ENCODE data around the gene C16orf86. TPM values are rescaled to one million over a fixed set of nuclear protein-coding genes. Genes with fewer than 3 reads are reported as not detected.

The C16orf86 gene
- total RNA-seq, 2 donors from 2014 or later = 1.5 to 1.8 TPM

DNA sequence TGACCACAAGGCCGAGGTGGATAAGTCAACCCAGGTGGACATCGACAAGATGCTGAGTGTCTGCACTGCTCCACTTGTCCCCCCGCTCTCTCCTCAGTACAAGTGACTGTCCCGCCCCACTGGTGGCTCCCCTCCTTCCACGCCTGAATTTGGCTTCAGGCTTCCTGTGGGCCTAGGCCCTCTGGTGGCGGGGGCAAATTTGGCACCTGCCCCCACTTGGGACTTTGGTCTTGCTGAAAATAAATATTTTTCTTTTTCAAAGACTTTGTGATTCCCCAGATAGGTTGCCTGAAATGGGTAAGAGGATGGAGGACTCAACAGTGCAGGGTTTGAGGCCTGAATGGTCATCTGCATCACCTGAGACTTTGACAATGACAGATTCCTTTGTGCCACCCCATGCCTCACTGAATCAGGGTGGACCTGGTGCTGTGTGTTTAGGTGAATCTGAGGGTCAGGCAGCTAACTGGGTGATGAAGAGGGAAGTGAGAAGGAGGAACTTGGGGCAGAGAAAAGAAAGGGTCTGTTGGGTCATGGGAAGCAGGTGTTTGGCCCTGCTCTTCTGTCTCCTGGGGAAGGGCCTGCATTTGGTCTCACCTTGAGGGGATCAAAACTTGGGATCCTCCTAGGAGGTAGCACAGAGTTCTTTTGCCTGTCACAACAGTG lies 2.0 kb downstream of the C16orf86 start:
- no peaks in the 10 kb centered on the region for H3K9me3 Mint-ChIP-seq
- peaks cover 14% of the 10 kb centered on the region for H3K4me1 Mint-ChIP-seq
- no peak overlapping the region for H3K27ac Mint-ChIP-seq
- H3K4me3 Mint-ChIP-seq = no peak overlapping the region
- no peaks in the 10 kb centered on the region for H3K36me3 Mint-ChIP-seq (ENCODE audit: low read depth)
- no peak for ATAC-seq (replicated peaks)
- no peaks in the 10 kb centered on the region for H3K27me3 Mint-ChIP-seq

DNA sequence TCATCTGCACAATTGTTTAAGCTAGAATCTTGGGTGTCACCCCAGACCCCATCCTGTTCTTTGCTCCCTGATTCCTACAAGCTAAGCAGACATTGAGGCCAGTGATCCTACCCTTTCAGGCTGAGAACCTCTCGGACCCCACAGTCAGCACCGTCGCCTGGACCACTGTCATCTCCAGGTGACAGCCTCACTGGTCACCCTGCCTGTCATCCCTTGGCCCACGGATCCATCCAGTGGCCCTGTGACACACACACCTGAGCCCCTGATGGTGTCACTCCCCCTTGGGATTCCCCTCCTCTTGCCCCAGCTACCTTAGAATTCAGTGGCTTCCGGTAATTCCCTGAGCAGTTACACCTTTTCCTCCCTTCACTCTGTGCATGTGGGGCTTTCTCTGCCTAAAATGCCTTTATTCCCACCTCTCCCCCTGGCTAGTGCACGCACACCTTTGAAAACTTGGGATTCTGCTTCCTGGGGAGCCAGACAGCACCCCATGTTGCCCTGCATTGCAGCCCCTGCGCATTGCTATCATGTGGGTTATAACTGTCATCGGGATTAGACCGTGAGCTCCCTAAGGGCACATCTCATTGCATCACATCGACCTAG lies 3.0 kb downstream of the C16orf86 start:
- H3K4me3 Mint-ChIP-seq = no peak overlapping the region
- H3K9me3 Mint-ChIP-seq = no peaks in the 10 kb centered on the region
- no peaks in the 10 kb centered on the region for H3K27me3 Mint-ChIP-seq
- ATAC-seq (replicated peaks) = no peak
- no peak overlapping the region for H3K27ac Mint-ChIP-seq
- peaks cover 10% of the 10 kb centered on the region for H3K4me1 Mint-ChIP-seq
- no peaks in the 10 kb centered on the region for H3K36me3 Mint-ChIP-seq (ENCODE audit: low read depth)

DNA sequence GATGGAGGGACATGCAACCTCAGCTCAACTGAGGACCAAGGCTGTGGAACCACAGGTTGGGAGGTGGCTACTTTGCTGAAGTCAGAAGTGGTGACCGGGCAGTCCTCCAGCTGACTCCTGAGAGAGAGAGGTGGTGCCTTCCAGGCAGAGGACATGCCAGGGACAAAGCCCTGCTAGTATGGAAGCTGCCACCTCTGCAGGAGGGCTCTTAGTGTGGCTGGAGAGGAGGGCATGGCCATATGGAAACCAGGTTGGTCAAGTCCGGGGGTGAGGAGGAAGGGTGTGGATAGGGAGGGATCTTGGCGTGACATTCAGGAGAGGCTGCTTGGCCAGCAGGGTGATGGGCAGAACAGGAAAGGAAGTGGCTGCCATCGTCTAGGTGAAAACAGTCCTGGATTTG lies 5.7 kb downstream of the C16orf86 start:
- ATAC-seq (replicated peaks) = no peak
- Mint-ChIP-seq H3K27me3 (no peaks in the 10 kb centered on the region), H3K36me3 (ENCODE audit: low read depth) (no peaks in the 10 kb centered on the region), H3K4me1 (peaks cover 5% of the 10 kb centered on the region), H3K27ac (no peak overlapping the region), H3K4me3 (no peak overlapping the region), H3K9me3 (no peaks in the 10 kb centered on the region)

DNA sequence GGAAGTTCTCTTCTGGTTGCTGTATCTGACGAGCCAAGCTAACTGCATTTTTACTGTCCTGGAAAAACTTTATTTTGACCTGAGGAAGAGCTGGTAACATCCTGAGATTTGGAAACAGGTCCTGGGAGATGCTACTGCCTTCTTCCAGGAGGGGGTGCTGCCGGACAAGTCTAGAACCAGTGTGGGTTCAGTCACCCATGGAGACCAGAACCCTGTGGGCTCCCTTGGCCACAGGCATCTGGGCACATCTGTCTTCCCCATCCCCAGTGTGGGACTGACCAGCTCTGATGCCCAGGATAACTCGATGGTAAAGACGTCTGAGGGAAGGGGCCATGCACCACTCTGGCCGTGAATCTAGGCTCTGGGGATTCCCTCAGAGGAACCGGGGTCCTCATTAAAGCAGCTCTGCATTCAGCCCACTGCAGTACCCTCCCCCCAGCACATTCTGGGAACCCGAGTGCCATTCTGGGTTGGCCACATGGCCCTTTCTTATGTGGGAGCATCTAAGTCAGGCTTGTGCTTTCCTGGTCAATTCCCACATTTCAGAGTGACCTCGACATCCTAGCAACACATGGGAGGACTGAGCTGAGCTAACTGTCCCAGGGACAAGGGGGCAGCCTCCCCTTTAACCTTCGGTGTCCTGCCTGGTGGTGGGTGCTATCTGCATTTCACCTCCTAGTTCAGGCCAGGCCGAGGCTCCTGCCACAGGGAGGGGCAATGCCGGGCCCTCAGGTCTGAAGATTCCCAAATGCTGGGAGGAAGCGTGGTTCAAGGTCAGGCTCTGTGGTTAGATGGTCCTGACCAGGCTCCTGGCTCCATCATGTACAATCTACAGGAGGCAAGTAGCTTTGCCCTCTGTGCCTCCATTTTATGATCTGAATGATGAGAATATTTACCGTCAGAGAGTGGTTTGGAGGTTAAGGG lies 6.4 kb downstream of the C16orf86 start:
- Mint-ChIP-seq H3K4me3 (no peak overlapping the region), H3K27ac (peak overlapping the region; percentile 75), H3K9me3 (no peaks in the 10 kb centered on the region), H3K27me3 (no peaks in the 10 kb centered on the region), H3K4me1 (peaks cover 5% of the 10 kb centered on the region), H3K36me3 (ENCODE audit: low read depth) (no peaks in the 10 kb centered on the region)
- ATAC-seq (replicated peaks) = peak; percentile 53

DNA sequence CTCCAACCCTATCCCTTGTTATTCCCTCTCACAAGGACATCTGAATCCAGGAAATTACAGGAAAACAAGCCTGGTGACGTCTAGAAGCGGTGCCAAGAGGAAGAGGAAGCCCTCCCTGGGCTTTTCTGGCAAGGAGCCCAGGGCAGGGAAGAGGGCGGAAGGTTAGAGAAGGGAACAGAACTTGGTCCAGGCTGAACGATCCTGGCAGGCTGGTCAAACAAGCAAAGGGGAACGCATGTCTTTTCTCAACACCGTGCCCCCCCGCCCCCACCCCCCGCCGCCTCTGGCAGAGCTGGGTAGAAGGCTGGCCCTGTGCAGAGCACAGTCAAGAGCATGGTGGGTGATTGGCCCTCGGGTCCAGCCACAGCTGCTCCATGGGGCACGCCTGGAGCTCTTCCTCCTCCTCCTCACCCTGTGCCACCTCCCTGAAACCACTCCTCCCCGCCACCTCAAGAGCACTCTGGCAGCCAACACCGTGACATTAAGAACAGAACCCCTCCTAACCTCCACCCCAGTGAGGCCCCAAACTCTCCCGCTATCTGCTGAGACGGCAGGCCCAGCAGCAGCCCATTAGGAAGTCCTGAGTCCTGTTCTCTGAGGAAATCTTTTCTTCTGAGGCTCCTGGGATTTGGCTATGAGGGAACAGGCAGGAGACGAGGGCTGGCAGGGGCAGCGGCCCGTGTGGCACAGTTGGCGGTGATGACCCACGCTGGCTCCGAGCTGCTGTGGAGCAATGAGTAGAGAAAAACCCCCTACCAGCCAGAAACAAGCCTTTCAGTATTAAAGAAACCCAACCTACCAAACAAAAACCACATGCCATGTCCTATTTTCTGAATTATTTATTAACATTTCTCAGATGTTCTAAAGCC lies 7.3 kb downstream of the C16orf86 start:
- H3K27ac Mint-ChIP-seq = peak overlapping the region; percentile 75
- peaks cover 5% of the 10 kb centered on the region for H3K4me1 Mint-ChIP-seq
- H3K4me3 Mint-ChIP-seq = no peak overlapping the region
- no peak for ATAC-seq (replicated peaks)
- H3K9me3 Mint-ChIP-seq = no peaks in the 10 kb centered on the region
- no peaks in the 10 kb centered on the region for H3K36me3 Mint-ChIP-seq (ENCODE audit: low read depth)
- no peaks in the 10 kb centered on the region for H3K27me3 Mint-ChIP-seq

DNA sequence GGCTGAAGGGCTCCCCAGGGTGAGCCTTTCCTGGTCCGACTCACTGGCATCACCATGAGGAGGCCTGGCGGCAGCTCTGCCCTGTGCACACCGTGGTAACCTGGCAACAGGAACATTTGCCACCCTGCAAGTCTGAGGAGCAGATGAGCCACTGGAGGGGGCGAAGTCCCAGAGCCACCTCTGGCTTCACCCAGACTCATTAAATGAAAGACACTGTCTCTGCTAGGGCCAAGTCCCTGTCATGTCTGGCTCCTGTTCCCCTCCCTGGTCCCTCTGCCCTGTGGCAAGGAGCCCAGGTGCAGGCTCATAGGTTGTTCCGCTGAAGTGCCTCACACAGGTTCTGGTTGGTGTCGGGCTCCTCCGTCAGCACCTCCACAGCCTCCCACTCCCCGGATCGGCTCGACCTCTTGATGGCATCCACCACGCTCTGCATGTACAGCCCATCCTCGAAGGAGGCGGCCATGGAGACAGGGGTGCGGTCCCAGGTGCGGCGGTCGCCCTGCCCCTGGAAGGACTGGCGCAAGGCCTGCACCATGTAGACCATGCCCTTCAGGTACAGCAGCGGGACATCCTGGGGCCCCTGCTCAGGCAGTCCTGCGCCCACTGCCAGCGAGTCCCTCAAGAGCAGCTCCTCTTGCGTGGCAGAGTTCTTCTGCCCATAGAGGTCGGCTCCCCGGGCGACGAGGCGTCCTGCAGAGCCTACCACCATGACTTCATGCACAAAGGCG lies 8.4 kb downstream of the C16orf86 start:
- H3K4me1 Mint-ChIP-seq = peaks cover under 1% of the 10 kb centered on the region

DNA sequence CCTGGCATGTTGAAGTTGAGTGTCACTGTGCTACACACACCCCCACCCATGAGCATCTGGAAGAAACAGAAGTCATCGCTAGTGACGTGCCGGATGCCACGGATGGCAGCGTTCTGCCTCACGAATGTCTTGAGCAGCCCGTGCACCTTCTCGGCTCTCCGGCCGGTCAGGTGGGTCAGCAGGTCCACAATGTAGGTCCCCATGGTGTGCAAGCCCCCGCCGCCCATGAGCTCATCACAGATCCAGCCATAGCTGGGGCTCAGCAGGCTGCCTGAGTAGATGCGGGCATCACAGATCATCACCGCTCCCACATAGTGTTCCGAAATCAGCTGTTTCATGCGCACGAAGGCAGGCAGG lies 8.9 kb downstream of the C16orf86 start:
- H3K4me3 Mint-ChIP-seq = no peak overlapping the region
- H3K27ac Mint-ChIP-seq = no peak overlapping the region
- no peaks in the 10 kb centered on the region for H3K27me3 Mint-ChIP-seq
- H3K9me3 Mint-ChIP-seq = no peaks in the 10 kb centered on the region
- H3K36me3 Mint-ChIP-seq (ENCODE audit: low read depth) = no peaks in the 10 kb centered on the region
- ATAC-seq (replicated peaks) = no peak
- H3K4me1 Mint-ChIP-seq = no peaks in the 10 kb centered on the region

More for the DNA sequence above, 8.4 kb downstream of the C16orf86 start:
- H3K36me3 Mint-ChIP-seq (ENCODE audit: low read depth) = no peaks in the 10 kb centered on the region
- peak overlapping the region; percentile 75 for H3K27ac Mint-ChIP-seq
- no peaks in the 10 kb centered on the region for H3K9me3 Mint-ChIP-seq
- no peak for ATAC-seq (replicated peaks)
- H3K27me3 Mint-ChIP-seq = no peaks in the 10 kb centered on the region
- H3K4me3 Mint-ChIP-seq = no peak overlapping the region

DNA sequence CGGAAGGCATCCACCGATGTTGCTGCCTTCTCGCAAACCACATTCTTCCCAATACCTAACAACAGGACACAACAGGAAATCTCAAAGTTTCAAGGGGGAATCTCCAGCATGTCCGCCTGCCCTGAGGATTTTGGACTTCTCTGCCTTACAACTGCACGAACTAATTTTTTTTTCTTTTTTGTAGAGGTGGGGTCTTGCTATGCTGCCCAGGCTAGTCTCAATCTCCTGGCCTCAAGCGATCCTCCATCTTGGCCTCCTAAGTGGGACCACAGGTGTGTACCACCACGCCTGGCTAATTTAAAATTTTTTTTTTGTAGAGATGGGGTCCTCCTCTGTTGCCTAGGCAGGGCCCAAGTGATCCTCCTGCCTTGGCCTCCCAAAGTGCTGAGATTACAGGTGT lies 9.4 kb downstream of the C16orf86 start:
- Mint-ChIP-seq H3K9me3 (no peaks in the 10 kb centered on the region), H3K4me1 (no peaks in the 10 kb centered on the region), H3K27ac (no peak overlapping the region), H3K4me3 (no peak overlapping the region), H3K36me3 (ENCODE audit: low read depth) (no peaks in the 10 kb centered on the region), H3K27me3 (no peaks in the 10 kb centered on the region)
- no peak for ATAC-seq (replicated peaks)

DNA sequence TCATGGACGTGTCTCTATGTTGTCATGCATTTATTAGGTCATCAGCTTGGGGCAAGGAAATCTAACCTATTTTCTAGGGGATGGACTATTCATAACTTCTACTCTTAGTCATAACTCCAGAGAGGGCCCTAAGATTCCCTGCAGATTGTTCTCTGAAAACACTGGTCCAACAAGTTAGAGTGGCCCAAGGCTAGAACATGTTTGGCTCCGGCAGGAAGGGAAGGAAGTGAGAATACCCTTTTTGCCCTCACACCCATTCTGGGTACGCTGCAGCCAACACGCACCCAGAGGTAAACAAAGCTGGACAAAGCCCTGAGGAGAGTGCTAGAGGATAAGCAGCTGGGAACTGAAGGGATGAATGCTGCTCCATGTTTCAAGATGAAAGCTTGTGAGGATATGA lies 9.9 kb downstream of the C16orf86 start:
- ATAC-seq (replicated peaks) = no peak
- no peak overlapping the region for H3K27ac Mint-ChIP-seq
- no peaks in the 10 kb centered on the region for H3K9me3 Mint-ChIP-seq
- no peaks in the 10 kb centered on the region for H3K27me3 Mint-ChIP-seq
- H3K36me3 Mint-ChIP-seq (ENCODE audit: low read depth) = no peaks in the 10 kb centered on the region
- no peaks in the 10 kb centered on the region for H3K4me1 Mint-ChIP-seq
- H3K4me3 Mint-ChIP-seq = no peak overlapping the region

DNA sequence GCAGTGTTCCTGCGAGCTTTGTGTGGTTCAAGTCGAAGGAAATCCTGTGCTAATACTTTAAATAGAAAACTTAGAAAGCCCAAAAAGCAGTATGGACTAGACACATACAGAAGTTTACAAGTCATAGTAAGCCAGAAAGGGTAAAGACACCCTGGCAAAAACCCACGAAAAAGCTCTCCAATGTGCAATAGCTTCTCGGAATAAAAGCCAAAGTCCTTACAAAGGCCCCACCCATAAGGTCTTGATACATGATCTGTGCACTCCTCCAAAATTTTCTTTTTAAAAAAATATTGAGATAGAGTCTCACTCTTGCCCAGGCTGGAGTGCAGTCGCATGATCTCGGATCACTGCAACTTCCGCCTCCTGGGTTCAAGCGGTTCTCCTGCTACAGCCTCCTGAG lies 10.3 kb downstream of the C16orf86 start:
- Mint-ChIP-seq H3K36me3 (ENCODE audit: low read depth) (no peaks in the 10 kb centered on the region), H3K4me3 (no peak overlapping the region), H3K27me3 (no peaks in the 10 kb centered on the region), H3K9me3 (no peaks in the 10 kb centered on the region), H3K4me1 (no peaks in the 10 kb centered on the region), H3K27ac (no peak overlapping the region)
- ATAC-seq (replicated peaks) = no peak

DNA sequence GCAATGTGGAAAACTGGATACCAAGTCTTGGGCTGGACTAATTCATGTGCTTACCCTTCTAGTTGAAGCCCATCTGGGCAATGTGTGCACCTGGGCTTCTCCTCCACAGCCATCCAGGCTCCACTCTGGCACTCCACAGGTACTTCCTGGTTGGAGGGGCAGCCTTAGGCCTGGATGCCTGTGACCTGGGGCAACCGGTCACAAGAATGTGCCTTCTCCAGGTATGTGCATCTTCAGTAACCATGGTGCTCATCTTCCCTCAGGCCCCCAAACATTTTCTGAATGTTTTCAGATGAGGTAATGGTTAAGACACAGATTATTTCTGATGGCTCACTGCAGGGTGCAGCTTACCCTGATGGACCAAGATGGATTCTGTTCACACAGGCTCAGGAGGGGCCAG lies 11.1 kb downstream of the C16orf86 start:
- H3K36me3 Mint-ChIP-seq (ENCODE audit: low read depth) = peaks cover 5% of the 10 kb centered on the region
- no peaks in the 10 kb centered on the region for H3K27me3 Mint-ChIP-seq
- ATAC-seq (replicated peaks) = no peak
- H3K4me3 Mint-ChIP-seq = no peak overlapping the region
- no peaks in the 10 kb centered on the region for H3K9me3 Mint-ChIP-seq
- peak overlapping the region; percentile 17 for H3K27ac Mint-ChIP-seq
- H3K4me1 Mint-ChIP-seq = no peaks in the 10 kb centered on the region

DNA sequence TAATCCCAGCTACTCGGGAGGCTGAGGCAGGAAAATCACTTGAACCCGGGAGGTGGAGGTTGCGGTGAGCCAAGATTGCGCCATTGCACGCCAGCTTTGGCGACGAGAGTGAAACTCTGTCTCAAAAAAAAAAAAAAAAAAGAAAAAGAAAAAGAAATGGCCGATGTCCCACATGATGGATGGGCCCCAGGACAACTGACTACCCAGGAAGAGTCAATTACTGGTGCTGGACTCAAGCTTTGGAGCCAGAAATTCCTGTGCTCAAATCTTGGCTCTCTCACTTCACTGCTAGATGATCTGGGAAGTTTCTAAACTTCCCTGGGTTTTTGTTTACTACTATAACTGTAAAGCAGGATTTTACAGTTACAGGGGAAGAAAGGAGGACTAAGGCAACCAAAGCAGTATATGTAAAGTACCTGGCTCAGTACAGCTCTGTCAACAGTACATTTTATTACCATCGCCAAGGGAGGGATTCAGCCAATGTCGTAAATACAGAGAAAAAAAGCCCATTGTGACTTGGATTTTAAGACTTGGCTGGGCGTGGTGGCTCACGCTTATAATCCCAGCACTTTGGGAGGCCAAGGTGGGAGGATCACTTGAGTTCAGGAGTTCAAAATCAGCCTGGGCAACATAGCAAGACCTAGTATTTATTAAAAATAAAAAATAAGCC lies 11.9 kb downstream of the C16orf86 start:
- Mint-ChIP-seq H3K27ac (peak overlapping the region; percentile 17), H3K9me3 (no peaks in the 10 kb centered on the region), H3K4me3 (no peak overlapping the region), H3K4me1 (peaks cover 1% of the 10 kb centered on the region), H3K27me3 (no peaks in the 10 kb centered on the region), H3K36me3 (ENCODE audit: low read depth) (peaks cover 12% of the 10 kb centered on the region)
- no peak for ATAC-seq (replicated peaks)
